Right atrium auricular region (tissue), 2 donors: ENCODE results near the gene MARK2. TPM values are rescaled to one million over a fixed set of nuclear protein-coding genes. Genes with fewer than 3 reads are reported as not detected.
A peak's percentile ranks its signal among the peaks of the same experiment; 100 is the strongest.

ENCODE experiments used
- DNase-seq: peaks from one replicate; pipeline ENCODE4 v3.0.0-alpha.2; 2019; ENCODE audit warnings: low spot score
- H3K27ac ChIP-seq, 2 donors: fragments of 200-600 bp; sonication (generic); 1 replicate in 1 of 2; 2 replicates in 1 of 2; pipeline ENCODE4 v1.5.1; 2016 to 2019
- H3K27me3 ChIP-seq, 2 donors: fragments of 200-600 bp; sonication (generic); one replicate each; pipeline versions ENCODE4 v1.5.1 to v1.6.0; 2017 to 2019
- H3K36me3 ChIP-seq: fragments of 200-600 bp; sonication (generic); one replicate; pipeline ENCODE4 v1.5.1; 2016
- H3K4me1 ChIP-seq, 2 donors: fragments of 200-600 bp; sonication (generic); one replicate each; pipeline versions ENCODE4 v1.5.1 to v1.6.0; 2017 to 2019
- H3K4me3 ChIP-seq, 2 donors: fragments of 200-600 bp; sonication (generic); 1 replicate in 1 of 2; 2 replicates in 1 of 2; pipeline ENCODE4 v1.5.1; 2017 to 2019; ENCODE audit warnings: mild to moderate bottlenecking in 1 of 2, moderate library complexity in 1 of 2
- H3K9me3 ChIP-seq, 2 donors: fragments of 200-600 bp; sonication (generic); one replicate each; pipeline ENCODE4 v1.5.1; 2019
- total RNA-seq, 2 donors: library from RNA; depleted of rRNA; stranded (reverse); fragments of >200 nt; gene quantifications; one replicate each; pipeline ENCODE4 v1.1.0, GENCODE V29; 2016
- TF ChIP-seq, protein P1 (sequence below), 2 donors: fragments of 200-600 bp; sonication (generic); IDR thresholded peaks; one replicate each; pipeline ENCODE4 v1.5.1; 2019; ENCODE audit warnings: antibody characterized with exemption in 2 of 2

The MARK2 gene
- total RNA-seq, 2 donors from 2014 or later, result 29.3 to 31.5 TPM

DNA sequence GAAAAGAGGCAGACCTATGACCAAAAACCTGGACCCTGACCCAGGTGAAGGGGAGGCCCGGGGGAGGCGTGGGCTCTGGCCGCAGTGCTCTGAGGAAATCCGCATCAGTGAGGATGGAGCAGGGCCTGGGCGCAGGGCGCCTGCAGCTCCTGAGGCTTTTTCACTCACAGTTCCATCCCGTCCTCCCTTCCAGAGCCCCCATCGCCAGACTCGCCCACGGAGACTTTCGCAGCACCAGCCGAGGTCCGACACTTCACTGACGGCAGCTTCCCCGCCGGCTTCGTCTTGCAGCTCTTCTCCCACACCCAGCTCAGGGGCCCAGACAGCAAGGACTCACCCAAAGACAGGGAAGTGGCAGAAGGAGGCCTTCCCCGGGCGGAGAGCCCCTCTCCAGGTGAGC lies 20.3 kb upstream of the MARK2 start:
- Histone ChIP-seq H3K27ac (no peak overlapping the region), H3K36me3 (peaks cover 55% of the 10 kb centered on the region), H3K4me3 (no peak overlapping the region), H3K9me3 (no peaks in the 10 kb centered on the region), H3K4me1 (peaks cover 0 to 12% of the 10 kb centered on the region in 2 donors), H3K27me3 (no peaks in the 10 kb centered on the region)
- no peak for DNase-seq
- TF ChIP-seq, protein P1, sequence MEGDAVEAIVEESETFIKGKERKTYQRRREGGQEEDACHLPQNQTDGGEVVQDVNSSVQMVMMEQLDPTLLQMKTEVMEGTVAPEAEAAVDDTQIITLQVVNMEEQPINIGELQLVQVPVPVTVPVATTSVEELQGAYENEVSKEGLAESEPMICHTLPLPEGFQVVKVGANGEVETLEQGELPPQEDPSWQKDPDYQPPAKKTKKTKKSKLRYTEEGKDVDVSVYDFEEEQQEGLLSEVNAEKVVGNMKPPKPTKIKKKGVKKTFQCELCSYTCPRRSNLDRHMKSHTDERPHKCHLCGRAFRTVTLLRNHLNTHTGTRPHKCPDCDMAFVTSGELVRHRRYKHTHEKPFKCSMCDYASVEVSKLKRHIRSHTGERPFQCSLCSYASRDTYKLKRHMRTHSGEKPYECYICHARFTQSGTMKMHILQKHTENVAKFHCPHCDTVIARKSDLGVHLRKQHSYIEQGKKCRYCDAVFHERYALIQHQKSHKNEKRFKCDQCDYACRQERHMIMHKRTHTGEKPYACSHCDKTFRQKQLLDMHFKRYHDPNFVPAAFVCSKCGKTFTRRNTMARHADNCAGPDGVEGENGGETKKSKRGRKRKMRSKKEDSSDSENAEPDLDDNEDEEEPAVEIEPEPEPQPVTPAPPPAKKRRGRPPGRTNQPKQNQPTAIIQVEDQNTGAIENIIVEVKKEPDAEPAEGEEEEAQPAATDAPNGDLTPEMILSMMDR (IDR thresholded peaks at IDR 0.05), result no peak

DNA sequence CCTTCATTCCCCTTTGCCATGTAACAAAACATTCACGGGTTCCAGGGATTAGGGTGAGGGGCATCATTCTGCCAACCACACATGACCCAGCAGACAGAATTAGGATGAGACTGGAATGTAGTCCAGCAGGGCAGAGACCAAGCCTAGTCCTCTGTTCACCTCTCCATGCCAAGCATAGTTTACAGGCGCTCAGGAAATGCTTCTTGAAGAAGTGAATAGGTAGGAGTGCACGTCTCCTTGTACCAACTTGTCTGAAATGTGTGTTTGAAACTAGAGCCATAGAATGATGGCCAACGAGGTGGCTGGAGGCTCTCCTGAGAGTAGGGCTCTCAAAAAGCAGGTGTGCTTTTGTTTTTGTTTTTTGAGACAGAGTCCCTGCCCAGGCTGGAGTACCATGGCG lies 17.5 kb upstream of the MARK2 start:
- Histone ChIP-seq H3K4me3 (no peak overlapping the region), H3K9me3 (no peaks in the 10 kb centered on the region), H3K4me1 (no peaks in the 10 kb centered on the region), H3K27me3 (no peaks in the 10 kb centered on the region), H3K36me3 (peaks cover 77% of the 10 kb centered on the region), H3K27ac (no peak overlapping the region)
- DNase-seq, result no peak
- TF ChIP-seq, protein P1 (IDR thresholded peaks at IDR 0.05), result no peak

DNA sequence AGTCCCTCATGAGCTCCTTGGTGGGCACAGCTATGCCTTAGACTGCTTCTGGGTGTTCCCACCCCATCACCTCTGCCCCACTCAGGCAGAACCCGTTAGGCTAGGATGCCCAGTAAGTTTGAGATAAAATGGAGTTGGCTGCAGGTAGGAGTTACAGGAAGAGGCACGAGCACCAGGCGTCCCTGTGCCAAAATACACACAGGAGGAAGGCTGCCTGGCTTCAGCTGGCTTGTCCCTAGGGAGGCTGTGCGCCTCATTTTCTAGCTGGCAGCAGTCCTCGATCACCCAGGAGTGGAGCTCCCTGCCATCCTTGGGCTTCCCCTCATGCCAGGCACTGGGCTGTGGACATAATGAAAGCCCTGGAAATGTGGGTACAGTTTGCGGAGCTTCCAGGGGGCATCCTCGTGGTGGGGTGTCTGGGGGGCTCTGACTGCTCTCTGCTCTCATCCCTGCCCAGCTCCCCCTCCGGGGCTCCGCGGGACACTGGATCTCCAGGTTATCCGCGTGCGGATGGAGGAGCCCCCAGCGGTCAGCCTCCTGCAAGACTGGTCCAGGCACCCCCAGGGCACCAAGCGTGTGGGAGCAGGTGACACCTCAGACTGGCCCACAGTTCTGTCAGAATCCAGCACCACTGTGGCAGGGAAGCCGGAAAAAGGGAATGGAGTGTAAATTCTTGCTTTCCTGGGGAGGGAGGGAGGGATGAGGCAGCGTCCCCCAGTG lies 12.3 kb upstream of the MARK2 start:
- no peak for DNase-seq
- TF ChIP-seq, protein P1 (IDR thresholded peaks at IDR 0.05), result no peak
- Histone ChIP-seq H3K27ac (no peak overlapping the region), H3K9me3 (no peaks in the 10 kb centered on the region), H3K4me1 (no peaks in the 10 kb centered on the region), H3K36me3 (peaks cover 53% of the 10 kb centered on the region), H3K4me3 (no peak overlapping the region), H3K27me3 (no peaks in the 10 kb centered on the region)

DNA sequence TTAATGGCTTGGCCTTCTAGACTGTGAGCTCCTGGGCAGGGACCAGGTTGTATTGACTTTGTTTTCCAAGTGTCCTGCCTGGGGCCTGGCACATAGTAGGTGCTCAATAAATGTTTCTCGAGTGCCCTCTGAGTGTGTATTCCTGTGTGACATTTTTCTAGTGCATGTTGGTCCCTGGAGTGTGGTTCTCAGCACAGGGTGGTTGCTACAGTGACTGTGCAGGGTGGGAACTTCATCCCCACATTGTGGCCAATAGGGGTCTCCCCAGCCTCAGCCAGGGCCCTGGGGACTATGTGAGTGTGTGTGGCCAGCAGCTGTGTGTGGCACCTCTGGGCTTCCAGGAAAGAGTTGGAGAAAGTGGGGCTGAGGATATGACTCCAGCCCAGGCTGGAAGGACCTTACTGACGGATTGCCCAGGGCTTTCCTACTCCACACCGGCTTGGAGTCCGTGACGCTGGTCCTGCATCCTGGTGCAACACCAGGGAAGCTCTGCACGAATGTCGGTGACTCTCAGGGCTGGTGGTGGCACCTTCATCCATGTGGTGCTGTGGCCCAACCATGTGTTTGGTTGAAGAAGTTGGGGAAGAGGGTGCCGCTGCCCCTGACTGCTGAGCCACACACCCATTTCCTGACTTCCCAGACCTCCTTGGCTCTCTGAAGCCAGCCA lies 9.0 kb upstream of the MARK2 start:
- no peaks in the 10 kb centered on the region for H3K9me3 ChIP-seq
- DNase-seq, result no peak
- H3K4me3 ChIP-seq, result no peak overlapping the region
- TF ChIP-seq, protein P1 (IDR thresholded peaks at IDR 0.05), result peak in 1 of 2 donors; percentile 32
- H3K36me3 ChIP-seq, result peaks cover 23% of the 10 kb centered on the region
- H3K27ac ChIP-seq, result no peak overlapping the region
- no peaks in the 10 kb centered on the region for H3K27me3 ChIP-seq
- no peaks in the 10 kb centered on the region for H3K4me1 ChIP-seq

DNA sequence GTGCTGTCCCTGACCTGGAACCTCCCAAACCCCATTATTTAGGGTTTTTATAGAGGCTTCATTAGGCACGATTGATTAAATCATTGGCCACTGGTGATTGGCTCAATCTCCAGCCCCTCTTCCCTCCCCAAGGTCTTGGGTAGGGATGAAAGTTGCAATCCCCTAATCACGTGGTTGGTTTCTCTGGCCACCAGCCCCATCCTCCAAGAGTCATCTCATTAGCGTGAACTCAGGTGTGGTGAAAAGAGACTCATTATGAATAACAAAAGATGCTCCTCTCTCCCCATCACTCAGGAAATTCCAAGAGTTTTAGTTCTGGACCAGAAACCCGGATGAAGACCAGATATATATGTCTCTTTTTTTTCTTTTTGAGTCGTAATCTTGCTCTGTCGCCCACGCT lies 7.6 kb upstream of the MARK2 start:
- Histone ChIP-seq H3K36me3 (peaks cover 15% of the 10 kb centered on the region), H3K4me1 (no peaks in the 10 kb centered on the region), H3K27ac (no peak overlapping the region), H3K27me3 (no peaks in the 10 kb centered on the region), H3K4me3 (no peak overlapping the region), H3K9me3 (no peaks in the 10 kb centered on the region)
- no peak for DNase-seq
- TF ChIP-seq, protein P1 (IDR thresholded peaks at IDR 0.05), result no peak
